ENCODE results near the gene ZNF488. TPM values are rescaled to one million over a fixed set of nuclear protein-coding genes. Genes with fewer than 3 reads are reported as not detected.
A peak's percentile ranks its signal among the peaks of the same experiment; 100 is the strongest.

The ZNF488 gene
- total and polyA plus RNA-seq, 9 donors: 0.15 to 0.57 (median 0.25) TPM

DNA sequence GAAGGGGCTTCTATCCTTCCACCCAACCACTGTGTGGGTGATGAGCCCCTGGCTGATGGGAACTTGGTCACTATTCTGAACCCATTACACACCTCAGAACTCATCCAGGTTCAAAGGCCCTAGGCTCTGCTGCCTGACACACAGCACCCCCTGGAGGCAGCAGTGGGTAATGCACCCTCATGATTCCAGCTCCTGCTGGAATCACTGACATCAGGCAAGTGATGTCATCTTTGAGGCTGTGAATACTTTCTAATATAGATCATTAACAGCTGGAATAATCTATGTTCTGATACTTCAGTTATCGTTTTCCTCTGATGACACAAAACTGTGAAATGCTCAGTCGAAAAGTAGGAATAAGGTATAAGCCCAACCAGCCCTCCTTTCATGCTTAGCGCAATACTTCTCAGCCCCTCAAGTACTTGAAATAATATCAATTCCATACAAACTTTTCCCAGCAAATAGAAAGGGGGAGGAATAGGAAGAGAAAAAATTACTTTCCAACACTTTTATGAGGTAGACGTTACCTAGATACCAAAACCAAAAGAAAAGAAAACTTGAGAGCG, 43.4 kb downstream of the ZNF488 start:
- TF ChIP-seq POLR2A (IDR thresholded peaks at IDR 0.05) (no peak), EP300 (IDR thresholded peaks at IDR 0.05) (no peak)
- TF ChIP-seq, protein P1, sequence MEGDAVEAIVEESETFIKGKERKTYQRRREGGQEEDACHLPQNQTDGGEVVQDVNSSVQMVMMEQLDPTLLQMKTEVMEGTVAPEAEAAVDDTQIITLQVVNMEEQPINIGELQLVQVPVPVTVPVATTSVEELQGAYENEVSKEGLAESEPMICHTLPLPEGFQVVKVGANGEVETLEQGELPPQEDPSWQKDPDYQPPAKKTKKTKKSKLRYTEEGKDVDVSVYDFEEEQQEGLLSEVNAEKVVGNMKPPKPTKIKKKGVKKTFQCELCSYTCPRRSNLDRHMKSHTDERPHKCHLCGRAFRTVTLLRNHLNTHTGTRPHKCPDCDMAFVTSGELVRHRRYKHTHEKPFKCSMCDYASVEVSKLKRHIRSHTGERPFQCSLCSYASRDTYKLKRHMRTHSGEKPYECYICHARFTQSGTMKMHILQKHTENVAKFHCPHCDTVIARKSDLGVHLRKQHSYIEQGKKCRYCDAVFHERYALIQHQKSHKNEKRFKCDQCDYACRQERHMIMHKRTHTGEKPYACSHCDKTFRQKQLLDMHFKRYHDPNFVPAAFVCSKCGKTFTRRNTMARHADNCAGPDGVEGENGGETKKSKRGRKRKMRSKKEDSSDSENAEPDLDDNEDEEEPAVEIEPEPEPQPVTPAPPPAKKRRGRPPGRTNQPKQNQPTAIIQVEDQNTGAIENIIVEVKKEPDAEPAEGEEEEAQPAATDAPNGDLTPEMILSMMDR (IDR thresholded peaks at IDR 0.05): peak; percentile 34 to 57 (median 36)
- WGBS, 3 donors: 65 to 69% (median 66%) methylated on average over 5 of the region's 5 CpGs
- no peaks in the 10 kb centered on the region for H3K9me3 ChIP-seq
- peak in 3 of 5 donors; percentile 41 to 64 (median 55) for DNase-seq
- H3K27ac ChIP-seq: no peak overlapping the region
- H3K36me3 ChIP-seq: no peaks in the 10 kb centered on the region
- H3K4me3 ChIP-seq: no peak overlapping the region
- intact Hi-C loops (cut with DNase I): no loop called here
- no peaks in the 10 kb centered on the region for H3K27me3 ChIP-seq
- no peaks in the 10 kb centered on the region for H3K4me1 ChIP-seq (ENCODE audit: insufficient read depth)

DNA sequence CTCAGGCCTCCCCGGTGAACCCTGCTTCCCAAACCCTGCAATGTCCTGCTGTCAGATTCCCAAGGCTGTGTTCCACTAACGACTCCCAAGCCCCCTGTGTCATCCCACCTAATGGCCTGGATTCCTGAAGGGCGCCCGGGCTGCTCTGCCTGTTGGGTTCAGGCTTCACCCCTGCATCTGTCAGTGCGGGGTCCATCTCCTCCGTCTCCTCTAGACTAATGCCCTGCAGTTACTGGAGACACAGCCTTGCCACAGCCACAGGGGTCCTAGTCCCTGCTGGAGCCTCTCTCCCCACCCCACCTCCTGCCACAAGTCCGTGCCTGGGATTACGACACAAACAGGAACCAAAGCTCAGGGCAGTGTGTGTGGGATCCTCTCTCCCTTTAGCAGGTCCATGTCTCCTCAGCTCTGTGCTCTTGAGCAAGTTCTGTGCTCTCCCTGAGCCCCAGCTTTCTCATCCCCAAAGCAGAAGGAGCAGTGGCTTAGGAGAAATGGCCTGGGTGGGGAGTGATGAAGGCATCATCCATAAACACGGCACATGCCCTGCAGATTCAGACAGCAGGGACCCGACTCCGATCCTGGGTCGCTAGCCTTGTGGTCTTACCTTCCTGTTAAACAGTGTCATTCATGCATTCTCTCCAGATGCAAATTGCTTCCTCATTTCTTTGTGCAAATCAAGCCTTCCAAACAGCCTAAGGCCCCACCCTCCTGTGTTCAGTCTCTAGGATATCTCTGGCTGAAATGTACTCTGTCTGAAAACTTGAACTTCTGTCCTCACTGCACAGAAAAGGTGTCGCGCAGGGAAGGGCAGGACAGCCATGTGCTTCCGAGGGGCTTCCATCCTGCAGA, 44.1 kb downstream of the ZNF488 start:
- Histone ChIP-seq H3K36me3 (no peaks in the 10 kb centered on the region), H3K9me3 (no peaks in the 10 kb centered on the region), H3K4me3 (no peak overlapping the region), H3K27ac (no peak overlapping the region), H3K4me1 (ENCODE audit: insufficient read depth) (no peaks in the 10 kb centered on the region), H3K27me3 (no peaks in the 10 kb centered on the region)
- intact Hi-C loops (cut with DNase I): no loop called here
- DNase-seq: no peak
- TF ChIP-seq EP300 (IDR thresholded peaks at IDR 0.05) (no peak), POLR2A (IDR thresholded peaks at IDR 0.05) (no peak)
- TF ChIP-seq, protein P1 (IDR thresholded peaks at IDR 0.05): no peak
- WGBS, 3 donors: 78 to 86% (median 81%) methylated on average over 15 of the region's 15 CpGs

DNA sequence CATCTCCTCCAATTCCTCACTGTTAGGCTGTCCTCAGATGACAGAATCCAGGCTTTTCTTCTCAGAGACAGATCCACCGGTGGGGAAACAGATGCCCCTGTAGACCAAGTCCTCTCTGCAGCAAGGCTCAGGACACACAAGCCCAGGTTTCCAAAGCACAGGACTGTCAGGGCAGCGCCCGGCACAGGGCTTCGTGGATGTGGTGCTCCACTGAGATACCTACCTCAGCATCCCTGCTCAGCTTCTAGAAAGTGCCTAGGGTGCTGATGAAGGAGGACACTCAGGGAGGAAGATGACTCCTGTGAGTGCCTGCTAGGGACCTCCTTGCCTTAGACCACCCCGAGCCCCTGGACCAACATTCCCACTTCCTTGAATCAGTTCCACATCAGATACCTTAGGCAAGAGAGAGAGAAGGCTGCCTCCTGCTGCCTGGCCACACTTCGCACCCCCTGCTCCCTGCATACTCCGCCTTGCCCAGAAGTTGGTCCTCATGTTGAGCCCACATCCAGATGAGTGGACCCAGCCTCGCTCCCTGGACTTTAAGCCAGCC, 44.8 kb downstream of the ZNF488 start:
- Histone ChIP-seq H3K36me3 (no peaks in the 10 kb centered on the region), H3K9me3 (no peaks in the 10 kb centered on the region), H3K27ac (no peak overlapping the region), H3K4me1 (ENCODE audit: insufficient read depth) (no peaks in the 10 kb centered on the region), H3K4me3 (no peak overlapping the region), H3K27me3 (no peaks in the 10 kb centered on the region)
- WGBS, 3 donors: 78 to 81% (median 79%) methylated on average over 8 of the region's 8 CpGs
- intact Hi-C loops (cut with DNase I): no loop called here
- no peak for TF ChIP-seq POLR2A (IDR thresholded peaks at IDR 0.05)
- no peak for DNase-seq

DNA sequence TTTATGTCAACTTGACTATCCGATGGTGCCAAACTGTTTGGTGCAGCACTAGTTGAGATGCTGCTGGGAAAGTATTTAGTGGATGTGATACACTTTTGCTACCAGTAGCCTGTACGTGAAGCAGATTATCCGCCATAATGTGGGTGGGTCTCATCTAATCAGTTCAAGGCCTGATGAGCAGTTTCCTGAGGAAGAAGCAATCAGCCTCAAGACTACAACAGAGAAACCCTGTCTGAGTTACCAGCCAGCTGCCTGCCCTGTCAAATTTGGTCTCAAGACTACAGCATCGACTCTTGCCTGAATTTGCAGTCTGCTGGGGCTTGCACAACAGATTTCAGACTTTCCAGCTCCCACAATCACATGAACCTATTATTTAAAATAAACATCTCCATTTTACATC, 46.8 kb downstream of the ZNF488 start:
- Histone ChIP-seq H3K27ac (no peak overlapping the region), H3K9me3 (no peaks in the 10 kb centered on the region), H3K36me3 (no peaks in the 10 kb centered on the region), H3K27me3 (no peaks in the 10 kb centered on the region), H3K4me1 (ENCODE audit: insufficient read depth) (no peaks in the 10 kb centered on the region), H3K4me3 (no peak overlapping the region)
- WGBS, 3 donors: 61 to 67% (median 63%) methylated on average over 4 of the region's 4 CpGs
- no peak for DNase-seq
- TF ChIP-seq, protein P1 (IDR thresholded peaks at IDR 0.05): no peak
- TF ChIP-seq POLR2A (IDR thresholded peaks at IDR 0.05) (no peak), EP300 (IDR thresholded peaks at IDR 0.05) (no peak)
- intact Hi-C loops (cut with DNase I): no loop called here

Measured in ovary (tissue), 9 donors.